ENCODE results near the gene SRF.

GRCh38 chr6:43171707-43172103 is 636 bp downstream of the SRF start:
- TF ChIP-seq CTCF (IDR thresholded peaks at IDR 0.05), result peak in 1 of 7 experiments; percentile 6
- no peak for TF ChIP-seq POLR2A (IDR thresholded peaks at IDR 0.05)

All from body of pancreas (tissue), 4 donors.